ENCODE measurements around the gene STK24. TPM values are rescaled to one million over a fixed set of nuclear protein-coding genes. Genes with fewer than 3 reads are reported as not detected.
A peak's percentile ranks its signal among the peaks of the same experiment; 100 is the strongest.

The STK24 gene
- total and polyA plus RNA-seq, 3 experiments from 2014 or later = 63.6 to 150 (median 149) TPM

GRCh38 chr13:98534821-98535220 lies 42.1 kb downstream of the STK24 start:
- H3K27ac Mint-ChIP-seq = peak overlapping the region in 6 of 8 donors; percentile 41 to 77 (median 56)
- POLR2A ChIA-PET = no interaction called here
- peaks cover 87% of the 10 kb centered on the region for H3K4me1 ChIP-seq (ENCODE audit: insufficient read depth, low read length)
- H3K4me1 Mint-ChIP-seq = peaks cover 88 to 96% (median 93%) of the 10 kb centered on the region in 3 donors
- H3K27me3 ChIP-seq (ENCODE audit: insufficient read depth, low read length, poor library complexity, severe bottlenecking) = no peaks in the 10 kb centered on the region
- no peaks in the 10 kb centered on the region for H3K27me3 Mint-ChIP-seq
- no peak overlapping the region for H3K4me3 ChIP-seq (ENCODE audit: low read length)
- peaks cover 3 to 41% (median 5%) of the 10 kb centered on the region in 3 donors for H3K36me3 Mint-ChIP-seq
- no peak for DNase-seq
- no peaks in the 10 kb centered on the region for H3K9me3 Mint-ChIP-seq
- peak overlapping the region in 3 of 7 donors; percentile 17 to 26 (median 23) for H3K4me3 Mint-ChIP-seq
- H3K36me3 ChIP-seq (ENCODE audit: insufficient read depth, low read length) = no peaks in the 10 kb centered on the region
- CTCF ChIA-PET = no interaction called here
- no peak overlapping the region for H3K27ac ChIP-seq (ENCODE audit: low read depth, low read length)
- no peaks in the 10 kb centered on the region for H3K9me3 ChIP-seq (ENCODE audit: low read length)

GRCh38 chr13:98533912-98534311 lies 43.0 kb downstream of the STK24 start:
- Histone ChIP-seq H3K4me1 (ENCODE audit: insufficient read depth, low read length) (peaks cover 88% of the 10 kb centered on the region), H3K27ac (ENCODE audit: low read depth, low read length) (no peak overlapping the region), H3K9me3 (ENCODE audit: low read length) (no peaks in the 10 kb centered on the region), H3K4me3 (ENCODE audit: low read length) (no peak overlapping the region), H3K27me3 (ENCODE audit: insufficient read depth, low read length, poor library complexity, severe bottlenecking) (no peaks in the 10 kb centered on the region), H3K36me3 (ENCODE audit: insufficient read depth, low read length) (no peaks in the 10 kb centered on the region)
- Mint-ChIP-seq H3K4me1 (peaks cover 88 to 96% (median 93%) of the 10 kb centered on the region in 3 donors), H3K9me3 (no peaks in the 10 kb centered on the region), H3K4me3 (peak overlapping the region in 2 of 7 donors; percentile 26 to 30), H3K27ac (peak overlapping the region; percentile 31 to 79 (median 76)), H3K27me3 (no peaks in the 10 kb centered on the region), H3K36me3 (peaks cover 3 to 36% (median 5%) of the 10 kb centered on the region in 3 donors)
- CTCF ChIA-PET = interaction anchor here (1.0 kb wide), 1 partner anchor 119 kb away, joined by 3 read pairs; no protein-coding TSS in a partner anchor
- no peak for DNase-seq
- POLR2A ChIA-PET = no interaction called here

GRCh38 chr13:98532254-98532653 lies 44.7 kb downstream of the STK24 start:
- H3K4me3 ChIP-seq (ENCODE audit: low read length) = no peak overlapping the region
- H3K27me3 Mint-ChIP-seq = no peaks in the 10 kb centered on the region
- ChIA-PET POLR2A (no interaction called here), CTCF (interaction anchor here (2.3 kb wide), 1 partner anchor 9 kb away, joined by 7 read pairs; no protein-coding TSS in a partner anchor)
- no peak overlapping the region for H3K4me3 Mint-ChIP-seq
- DNase-seq = no peak
- peaks cover 82% of the 10 kb centered on the region for H3K4me1 ChIP-seq (ENCODE audit: insufficient read depth, low read length)
- no peaks in the 10 kb centered on the region for H3K9me3 Mint-ChIP-seq
- peak overlapping the region in 3 of 8 donors; percentile 21 to 82 (median 78) for H3K27ac Mint-ChIP-seq
- H3K36me3 Mint-ChIP-seq = peaks cover 0 to 29% (median 0%) of the 10 kb centered on the region in 3 donors
- no peaks in the 10 kb centered on the region for H3K27me3 ChIP-seq (ENCODE audit: insufficient read depth, low read length, poor library complexity, severe bottlenecking)
- H3K4me1 Mint-ChIP-seq = peaks cover 86 to 94% (median 91%) of the 10 kb centered on the region in 3 donors
- H3K9me3 ChIP-seq (ENCODE audit: low read length) = no peaks in the 10 kb centered on the region
- H3K27ac ChIP-seq (ENCODE audit: low read depth, low read length) = no peak overlapping the region
- H3K36me3 ChIP-seq (ENCODE audit: insufficient read depth, low read length) = no peaks in the 10 kb centered on the region

- peaks cover 83% of the 10 kb centered on the region for H3K4me1 ChIP-seq (ENCODE audit: insufficient read depth, low read length)
- POLR2A ChIA-PET = no interaction called here
- Mint-ChIP-seq H3K4me3 (peak overlapping the region in 3 of 7 donors; percentile 23 to 48 (median 25)), H3K27me3 (no peaks in the 10 kb centered on the region), H3K36me3 (peaks cover 0 to 17% (median 0%) of the 10 kb centered on the region in 3 donors), H3K4me1 (peaks cover 87 to 94% (median 91%) of the 10 kb centered on the region in 3 donors), H3K9me3 (no peaks in the 10 kb centered on the region), H3K27ac (peak overlapping the region; percentile 30 to 84 (median 78))
- H3K4me3 ChIP-seq (ENCODE audit: low read length) = no peak overlapping the region
- no peaks in the 10 kb centered on the region for H3K9me3 ChIP-seq (ENCODE audit: low read length)
- no peaks in the 10 kb centered on the region for H3K36me3 ChIP-seq (ENCODE audit: insufficient read depth, low read length)
- H3K27me3 ChIP-seq (ENCODE audit: insufficient read depth, low read length, poor library complexity, severe bottlenecking) = no peaks in the 10 kb centered on the region
- H3K27ac ChIP-seq (ENCODE audit: low read depth, low read length) = no peak overlapping the region
- CTCF ChIA-PET = interaction anchor here (0.8 to 2.3 kb wide), 4 partner anchors 10 to 123 kb away, joined by 3 to 7 read pairs (median 4); no protein-coding TSS in a partner anchor
- DNase-seq = no peak
These were observed 46.7 kb downstream of the STK24 start for GRCh38 chr13:98530217-98530616.

GRCh38 chr13:98529171-98529570 lies 47.7 kb downstream of the STK24 start:
- no peak for DNase-seq
- no peak overlapping the region for H3K4me3 ChIP-seq (ENCODE audit: low read length)
- no peak overlapping the region for H3K27ac ChIP-seq (ENCODE audit: low read depth, low read length)
- no peaks in the 10 kb centered on the region for H3K36me3 ChIP-seq (ENCODE audit: insufficient read depth, low read length)
- no peaks in the 10 kb centered on the region for H3K9me3 ChIP-seq (ENCODE audit: low read length)
- Mint-ChIP-seq H3K4me3 (peak overlapping the region in 5 of 7 donors; percentile 14 to 62 (median 27)), H3K9me3 (no peaks in the 10 kb centered on the region), H3K4me1 (peaks cover 91 to 94% (median 91%) of the 10 kb centered on the region in 3 donors), H3K36me3 (peaks cover 0 to 12% (median 0%) of the 10 kb centered on the region in 3 donors), H3K27me3 (no peaks in the 10 kb centered on the region), H3K27ac (peak overlapping the region in 7 of 8 donors; percentile 36 to 88 (median 82))
- no peaks in the 10 kb centered on the region for H3K27me3 ChIP-seq (ENCODE audit: insufficient read depth, low read length, poor library complexity, severe bottlenecking)
- H3K4me1 ChIP-seq (ENCODE audit: insufficient read depth, low read length) = peaks cover 86% of the 10 kb centered on the region
- CTCF ChIA-PET = interaction anchor here (0.6 to 1.2 kb wide), 3 partner anchors 9 to 84 kb away, joined by 3 to 5 read pairs (median 4); no protein-coding TSS in a partner anchor
- POLR2A ChIA-PET = no interaction called here

DNA sequence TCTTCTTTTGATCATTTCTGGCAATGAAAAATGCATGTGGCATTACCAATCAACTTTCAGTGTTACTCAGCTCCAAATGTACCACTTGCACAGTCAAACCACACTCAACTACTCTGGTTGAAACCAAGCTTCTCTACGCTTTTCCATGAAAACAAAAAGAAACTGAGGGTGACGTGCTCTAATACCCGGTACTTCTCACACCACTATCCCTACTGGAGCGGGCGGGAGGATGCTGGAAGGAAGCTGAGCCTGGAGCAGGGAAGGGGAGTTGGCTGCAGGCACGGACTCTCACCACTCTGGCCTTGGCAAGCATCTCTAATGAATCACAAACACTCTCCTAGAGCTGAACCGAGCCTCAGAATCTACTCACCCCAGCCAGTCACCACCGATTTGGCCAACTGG lies 48.2 kb downstream of the STK24 start:
- peaks cover 90 to 94% (median 91%) of the 10 kb centered on the region in 3 donors for H3K4me1 Mint-ChIP-seq
- CTCF ChIA-PET = interaction anchor here (0.6 to 1.2 kb wide), 3 partner anchors 10 to 83 kb away, joined by 3 to 5 read pairs (median 4); no protein-coding TSS in a partner anchor
- peak overlapping the region in 5 of 7 donors; percentile 11 to 62 (median 34) for H3K4me3 Mint-ChIP-seq
- no peaks in the 10 kb centered on the region for H3K9me3 ChIP-seq (ENCODE audit: low read length)
- H3K36me3 ChIP-seq (ENCODE audit: insufficient read depth, low read length) = no peaks in the 10 kb centered on the region
- peaks cover 0 to 9% (median 0%) of the 10 kb centered on the region in 3 donors for H3K36me3 Mint-ChIP-seq
- POLR2A ChIA-PET = no interaction called here
- H3K27ac ChIP-seq (ENCODE audit: low read depth, low read length) = no peak overlapping the region
- peak overlapping the region; percentile 14 to 84 (median 72) for H3K27ac Mint-ChIP-seq
- H3K27me3 Mint-ChIP-seq = no peaks in the 10 kb centered on the region
- DNase-seq = no peak
- no peak overlapping the region for H3K4me3 ChIP-seq (ENCODE audit: low read length)
- peaks cover 86% of the 10 kb centered on the region for H3K4me1 ChIP-seq (ENCODE audit: insufficient read depth, low read length)
- no peaks in the 10 kb centered on the region for H3K27me3 ChIP-seq (ENCODE audit: insufficient read depth, low read length, poor library complexity, severe bottlenecking)
- no peaks in the 10 kb centered on the region for H3K9me3 Mint-ChIP-seq

- Histone ChIP-seq H3K4me3 (ENCODE audit: low read length) (no peak overlapping the region), H3K27me3 (ENCODE audit: insufficient read depth, low read length, poor library complexity, severe bottlenecking) (no peaks in the 10 kb centered on the region), H3K36me3 (ENCODE audit: insufficient read depth, low read length) (no peaks in the 10 kb centered on the region), H3K9me3 (ENCODE audit: low read length) (no peaks in the 10 kb centered on the region), H3K27ac (ENCODE audit: low read depth, low read length) (no peak overlapping the region), H3K4me1 (ENCODE audit: insufficient read depth, low read length) (peaks cover 89% of the 10 kb centered on the region)
- Mint-ChIP-seq H3K27ac (no peak overlapping the region), H3K36me3 (peaks cover 0 to 9% (median 0%) of the 10 kb centered on the region in 3 donors), H3K9me3 (no peaks in the 10 kb centered on the region), H3K4me1 (peaks cover 93 to 98% (median 95%) of the 10 kb centered on the region in 3 donors), H3K4me3 (no peak overlapping the region), H3K27me3 (no peaks in the 10 kb centered on the region)
- CTCF ChIA-PET = interaction anchor here (1.1 kb wide), 1 partner anchor 82 kb away, joined by 3 read pairs; no protein-coding TSS in a partner anchor
- POLR2A ChIA-PET = no interaction called here
- no peak for DNase-seq
These were observed 49.4 kb downstream of the STK24 start for GRCh38 chr13:98527526-98527925.

DNA sequence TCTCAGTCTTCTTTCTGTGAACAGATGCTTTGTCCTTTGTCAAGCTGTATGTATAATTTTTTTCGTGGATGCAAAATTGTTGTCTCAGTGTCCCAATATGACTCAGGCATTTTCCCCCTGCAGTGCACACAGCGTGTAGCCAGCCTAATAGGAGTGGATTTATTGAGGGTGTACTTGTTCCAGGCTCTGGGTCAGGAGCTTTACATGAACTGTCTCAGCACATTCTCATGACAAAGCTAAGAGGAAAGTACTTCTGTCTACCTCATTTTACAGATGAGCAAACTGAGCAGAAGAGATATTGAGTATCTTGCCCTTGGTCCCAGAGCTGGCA lies 50.8 kb downstream of the STK24 start:
- POLR2A ChIA-PET = no interaction called here
- Mint-ChIP-seq H3K27ac (peak overlapping the region in 7 of 8 donors; percentile 38 to 85 (median 70)), H3K4me3 (peak overlapping the region in 1 of 7 donors; percentile 68)

More for the DNA sequence above, 50.8 kb downstream of the STK24 start:
- peaks cover 78% of the 10 kb centered on the region for H3K4me1 ChIP-seq (ENCODE audit: insufficient read depth, low read length)
- H3K9me3 ChIP-seq (ENCODE audit: low read length) = no peaks in the 10 kb centered on the region
- no peak for DNase-seq
- no peaks in the 10 kb centered on the region for H3K36me3 ChIP-seq (ENCODE audit: insufficient read depth, low read length)
- H3K4me3 ChIP-seq (ENCODE audit: low read length) = no peak overlapping the region
- Mint-ChIP-seq H3K36me3 (peaks cover 0 to 9% (median 0%) of the 10 kb centered on the region in 3 donors), H3K27me3 (no peaks in the 10 kb centered on the region), H3K4me1 (peaks cover 93 to 98% (median 95%) of the 10 kb centered on the region in 3 donors), H3K9me3 (no peaks in the 10 kb centered on the region)
- no peak overlapping the region for H3K27ac ChIP-seq (ENCODE audit: low read depth, low read length)
- H3K27me3 ChIP-seq (ENCODE audit: insufficient read depth, low read length, poor library complexity, severe bottlenecking) = no peaks in the 10 kb centered on the region
- CTCF ChIA-PET = interaction anchor here (1.2 to 1.5 kb wide), 3 partner anchors 12 to 44 kb away, joined by 3 to 4 read pairs (median 3); no protein-coding TSS in a partner anchor

All from CD8-positive, alpha-beta memory T cell (primary cell).